ENCODE results near the gene THRA.

THRA gene

GRCh38 chr17:40108970-40109824, 46.4 kb downstream of the THRA start:
- no peak overlapping the region for H3K27ac ChIP-seq
- TF ChIP-seq ZFX (IDR thresholded peaks at IDR 0.05) (no peak), CTCF (conservative IDR thresholded peaks at IDR 0.05) (no peak)

GRCh38 chr17:40110026-40110845, 47.5 kb downstream of the THRA start:
- TF ChIP-seq ZFX (IDR thresholded peaks at IDR 0.05) (no peak), CTCF (conservative IDR thresholded peaks at IDR 0.05) (no peak)

GRCh38 chr17:40111221-40112128, 48.7 kb downstream of the THRA start:
- peak; percentile 80 for TF ChIP-seq CTCF (conservative IDR thresholded peaks at IDR 0.05)
- no peak for TF ChIP-seq ZFX (IDR thresholded peaks at IDR 0.05)
- peak overlapping the region; percentile 90 for H3K27ac ChIP-seq

More at GRCh38 chr17:40110026-40110845, 47.5 kb downstream of the THRA start:
- H3K27ac ChIP-seq, result no peak overlapping the region

- peak overlapping the region; percentile 90 for H3K27ac ChIP-seq
- TF ChIP-seq ZFX (IDR thresholded peaks at IDR 0.05), result no peak
- TF ChIP-seq CTCF (conservative IDR thresholded peaks at IDR 0.05), result no peak
Measured at GRCh38 chr17:40112191-40112711, 49.5 kb downstream of the THRA start.

GRCh38 chr17:40112718-40113109, 49.9 kb downstream of the THRA start:
- TF ChIP-seq CTCF (conservative IDR thresholded peaks at IDR 0.05), result no peak
- H3K27ac ChIP-seq, result peak overlapping the region; percentile 90

GRCh38 chr17:40113110-40113906, 50.5 kb downstream of the THRA start:
- H3K27ac ChIP-seq, result peak overlapping the region; percentile 90
- TF ChIP-seq ZFX (IDR thresholded peaks at IDR 0.05) (no peak), CTCF (conservative IDR thresholded peaks at IDR 0.05) (peak; percentile 91)

All from C4-2B (cell line).